Mesenchymal stem cell (in vitro differentiated cells and primary cell): ENCODE results near the gene BCL6.

ENCODE experiments used
- DNase-seq: peaks from one replicate; pipeline ENCODE4 v3.0.0-alpha.2; 2013
- H2AFZ ChIP-seq: one replicate; pipeline ENCODE4 v1.6.1; 2013; ENCODE audit warnings: low read depth, mild to moderate bottlenecking, control low read depth, inconsistent platforms, low read length, moderate library complexity
- H2AK5ac ChIP-seq: 2 replicates; pipeline ENCODE4 v1.6.1; 2013; ENCODE audit warnings: low read length, moderate library complexity, mild to moderate bottlenecking, inconsistent platforms; ENCODE audit not compliant: severe bottlenecking
- H2BK120ac ChIP-seq: one replicate; pipeline ENCODE4 v1.6.1; 2013; ENCODE audit warnings: low read depth, mild to moderate bottlenecking, inconsistent platforms, low read length, moderate library complexity
- H2BK12ac ChIP-seq, 2 experiments: one replicate each; pipeline ENCODE4 v1.6.1; 2013; ENCODE audit warnings: inconsistent platforms in 2 of 2, low read length in 2 of 2, mild to moderate bottlenecking in 2 of 2, moderate library complexity in 2 of 2, control low read depth in 1 of 2
- H2BK15ac ChIP-seq: one replicate; pipeline ENCODE4 v1.6.1; 2013; ENCODE audit warnings: mild to moderate bottlenecking, low read depth, inconsistent platforms; ENCODE audit not compliant: poor library complexity, severe bottlenecking
- H2BK5ac ChIP-seq: 2 replicates; pipeline ENCODE4 v1.6.1; 2013; ENCODE audit warnings: low read depth, mild to moderate bottlenecking, low read length, control low read depth, inconsistent platforms; ENCODE audit not compliant: poor library complexity, severe bottlenecking
- H3K14ac ChIP-seq, 2 experiments: one replicate each; pipeline ENCODE4 v1.6.1; 2013; ENCODE audit warnings: inconsistent platforms in 2 of 2, low read length in 2 of 2, control low read depth in 1 of 2, mild to moderate bottlenecking in 1 of 2, moderate library complexity in 1 of 2
- H3K18ac ChIP-seq, 2 experiments: one replicate each; pipeline ENCODE4 v1.6.1; 2013; ENCODE audit warnings: inconsistent platforms in 2 of 2, low read length in 2 of 2, control low read depth in 1 of 2, low read depth in 1 of 2, mild to moderate bottlenecking in 1 of 2
- H3K23ac ChIP-seq, 2 experiments: one replicate each; pipeline ENCODE4 v1.6.1; 2013; ENCODE audit warnings: inconsistent platforms in 2 of 2, low read length in 2 of 2, mild to moderate bottlenecking in 2 of 2, moderate library complexity in 2 of 2, control low read depth in 1 of 2
- H3K27ac ChIP-seq: 2 replicates; pipeline ENCODE4 v1.5.1; 2013; ENCODE audit warnings: mild to moderate bottlenecking, moderate library complexity, low read length, control low read depth, inconsistent platforms; ENCODE audit not compliant: poor library complexity, severe bottlenecking
- H3K27me3 ChIP-seq, 2 experiments: 2 replicates each; pipeline versions ENCODE4 v1.6.1 to v1.7.0; 2013; ENCODE audit warnings: low read length in 2 of 2, mild to moderate bottlenecking in 2 of 2, moderate library complexity in 2 of 2, control low read depth in 1 of 2, inconsistent platforms in 1 of 2; ENCODE audit not compliant: control insufficient read depth in 1 of 2, insufficient read depth in 1 of 2
- H3K36me3 ChIP-seq, 2 experiments: 2 replicates each; pipeline versions ENCODE4 v1.6.1 to v1.7.0; 2013; ENCODE audit warnings: low read length in 2 of 2, control low read depth in 1 of 2, inconsistent platforms in 1 of 2, low read depth in 1 of 2, mild to moderate bottlenecking in 1 of 2; ENCODE audit not compliant: insufficient read depth in 2 of 2, control insufficient read depth in 1 of 2
- H3K4ac ChIP-seq, 2 experiments: one replicate each; pipeline ENCODE4 v1.6.1; 2013; ENCODE audit warnings: inconsistent platforms in 2 of 2, low read length in 2 of 2, mild to moderate bottlenecking in 2 of 2, moderate library complexity in 2 of 2, control low read depth in 1 of 2, low read depth in 1 of 2
- H3K4me1 ChIP-seq: 2 replicates; pipeline ENCODE4 v1.6.1; 2013; ENCODE audit warnings: low read depth, low read length, control low read depth; ENCODE audit not compliant: control insufficient read depth, insufficient read depth
- H3K4me2 ChIP-seq: 2 replicates; pipeline ENCODE4 v1.6.1; 2013; ENCODE audit warnings: low read length, mild to moderate bottlenecking, inconsistent platforms; ENCODE audit not compliant: poor library complexity, severe bottlenecking
- H3K4me3 ChIP-seq, 2 experiments: 2 replicates each; pipeline versions ENCODE4 v1.5.1 to v1.7.0; 2013; ENCODE audit warnings: low read length in 2 of 2, mild to moderate bottlenecking in 2 of 2, control low read depth in 1 of 2, low read depth in 1 of 2; ENCODE audit not compliant: insufficient read depth in 1 of 2
- H3K79me1 ChIP-seq: replicated peaks from 2 replicates; pipeline ENCODE4 v1.6.1; 2013; ENCODE audit warnings: mild to moderate bottlenecking, control low read depth, low read length, inconsistent platforms; ENCODE audit not compliant: poor library complexity, severe bottlenecking
- H3K9ac ChIP-seq: 2 replicates; pipeline ENCODE4 v1.7.0; 2013; ENCODE audit warnings: mild to moderate bottlenecking, low read length, moderate library complexity
- H3K9me3 ChIP-seq: 2 replicates; pipeline ENCODE4 v1.7.0; 2013; ENCODE audit warnings: mild to moderate bottlenecking, low read length; ENCODE audit not compliant: control insufficient read depth
- H4K8ac ChIP-seq: one replicate; pipeline ENCODE4 v1.6.1; 2013; ENCODE audit warnings: inconsistent platforms, mild to moderate bottlenecking, low read length, moderate library complexity
- H4K91ac ChIP-seq: one replicate; pipeline ENCODE4 v1.6.1; 2013; ENCODE audit warnings: mild to moderate bottlenecking, low read length, inconsistent platforms
- WGBS: methylation state at CpG from one replicate; pipeline ENCODE4 v1.1.7; 2013; ENCODE audit warnings: mixed read lengths; 5-methylcytosine and 5-hydroxymethylcytosine counted together

The BCL6 gene

GRCh38 chr3:187742351-187743171, 2.7 kb downstream of the BCL6 start:
- DNase-seq = peak; percentile 38
- peak overlapping the region; percentile 100 for H3K9ac ChIP-seq
- peaks cover 4% of the 10 kb centered on the region for H3K79me1 ChIP-seq
- peak overlapping the region in 1 of 2 experiments; percentile 0 for H2BK12ac ChIP-seq
- no peak overlapping the region for H3K4me2 ChIP-seq
- H3K14ac ChIP-seq = no peak overlapping the region
- WGBS = 75% methylated on average over 9 of the region's 13 CpGs
- H2BK5ac ChIP-seq = no peak overlapping the region
- H3K23ac ChIP-seq = no peak overlapping the region
- H3K4me3 ChIP-seq = peak overlapping the region in 1 of 2 experiments; percentile 86
- no peak overlapping the region for H2AFZ ChIP-seq
- no peak overlapping the region for H3K27ac ChIP-seq
- no peak overlapping the region for H4K8ac ChIP-seq
- H3K9me3 ChIP-seq = no peaks in the 10 kb centered on the region
- no peaks in the 10 kb centered on the region for H3K27me3 ChIP-seq
- peaks cover 10% of the 10 kb centered on the region for H3K4me1 ChIP-seq
- H2BK15ac ChIP-seq = no peak overlapping the region
- H2AK5ac ChIP-seq = no peak overlapping the region
- no peaks in the 10 kb centered on the region for H3K36me3 ChIP-seq
- no peak overlapping the region for H2BK120ac ChIP-seq
- H3K4ac ChIP-seq = no peak overlapping the region
- no peak overlapping the region for H4K91ac ChIP-seq
- no peak overlapping the region for H3K18ac ChIP-seq

GRCh38 chr3:187741403-187742350, 3.6 kb downstream of the BCL6 start:
- H4K91ac ChIP-seq = peak overlapping the region; percentile 9
- H3K27ac ChIP-seq = no peak overlapping the region
- H2AFZ ChIP-seq = no peak overlapping the region
- under 1% methylated on average over 26 of the region's 35 CpGs for WGBS
- peak; percentile 94 for DNase-seq
- H3K79me1 ChIP-seq = peaks cover 4% of the 10 kb centered on the region
- H3K36me3 ChIP-seq = no peaks in the 10 kb centered on the region
- H2BK12ac ChIP-seq = peak overlapping the region; percentile 40 to 76
- peak overlapping the region; percentile 87 for H3K4me2 ChIP-seq
- no peaks in the 10 kb centered on the region for H3K27me3 ChIP-seq
- peak overlapping the region in 1 of 2 experiments; percentile 23 for H3K14ac ChIP-seq
- H4K8ac ChIP-seq = peak overlapping the region; percentile 32
- no peak overlapping the region for H2AK5ac ChIP-seq
- peaks cover 13% of the 10 kb centered on the region for H3K4me1 ChIP-seq
- H2BK120ac ChIP-seq = no peak overlapping the region
- H3K18ac ChIP-seq = peak overlapping the region; percentile 76 to 86
- H3K9ac ChIP-seq = peak overlapping the region; percentile 100
- H2BK15ac ChIP-seq = peak overlapping the region; percentile 92
- H3K4me3 ChIP-seq = peak overlapping the region; percentile 58 to 86
- no peak overlapping the region for H2BK5ac ChIP-seq
- peak overlapping the region in 1 of 2 experiments; percentile 90 for H3K23ac ChIP-seq
- H3K9me3 ChIP-seq = no peaks in the 10 kb centered on the region
- H3K4ac ChIP-seq = peak overlapping the region in 1 of 2 experiments; percentile 8

GRCh38 chr3:187740421-187741399, 4.6 kb downstream of the BCL6 start:
- Histone ChIP-seq H2BK5ac (no peak overlapping the region), H2BK15ac (peak overlapping the region; percentile 70), H3K4me3 (peak overlapping the region; percentile 58 to 86), H3K27me3 (no peaks in the 10 kb centered on the region), H3K9ac (peak overlapping the region; percentile 100), H4K8ac (peak overlapping the region; percentile 96), H3K18ac (peak overlapping the region; percentile 87 to 92), H2BK120ac (peak overlapping the region; percentile 50), H3K14ac (no peak overlapping the region), H3K4me2 (peak overlapping the region; percentile 87), H3K4ac (peak overlapping the region; percentile 24 to 83), H3K36me3 (no peaks in the 10 kb centered on the region), H3K79me1 (peaks cover 7% of the 10 kb centered on the region), H3K9me3 (no peaks in the 10 kb centered on the region), H3K4me1 (peaks cover 21% of the 10 kb centered on the region), H3K27ac (peak overlapping the region; percentile 89), H2AFZ (no peak overlapping the region), H3K23ac (no peak overlapping the region), H2BK12ac (peak overlapping the region in 1 of 2 experiments; percentile 91), H4K91ac (peak overlapping the region; percentile 91), H2AK5ac (peak overlapping the region; percentile 68)
- 4% methylated on average over 20 of the region's 39 CpGs for WGBS
- peak; percentile 77 for DNase-seq
